ENCODE data around the gene RGS9BP. TPM values are rescaled to one million over a fixed set of nuclear protein-coding genes. Genes with fewer than 3 reads are reported as not detected.
A peak's percentile ranks its signal among the peaks of the same experiment; 100 is the strongest.

Gene RGS9BP
- total RNA-seq, 4 donors from 2014 or later = 0.19 to 0.79 (median 0.28) TPM

- peak; percentile 98 for ATAC-seq (ENCODE audit: low FRiP score)
- TF ChIP-seq CTCF (IDR thresholded peaks at IDR 0.05) = no peak
- DNase-seq (ENCODE audit: low spot score) = peak; percentile 93
Measured at GRCh38 chr19:32674931-32675719, 523 bp upstream of the RGS9BP start, which contains the start of gene ANKRD27. TSS of gene ANKRD27 (minus strand) at chr19:32675180. CDS start at chr19:32659015, 16,165 bp downstream.

GRCh38 chr19:32676186-32676894, 692 bp downstream of the RGS9BP start:
- ATAC-seq (ENCODE audit: low FRiP score) = no peak
- no peak for TF ChIP-seq CTCF (IDR thresholded peaks at IDR 0.05)
- no peak for DNase-seq (ENCODE audit: low spot score)

- TF ChIP-seq CTCF (IDR thresholded peaks at IDR 0.05) = no peak
- ATAC-seq (ENCODE audit: low FRiP score) = no peak
- no peak for DNase-seq (ENCODE audit: low spot score)
Measured at GRCh38 chr19:32676895-32677359, 1.3 kb downstream of the RGS9BP start.

- no peak for DNase-seq (ENCODE audit: low spot score)
- ATAC-seq (ENCODE audit: low FRiP score) = no peak
- TF ChIP-seq CTCF (IDR thresholded peaks at IDR 0.05) = no peak
Measured at GRCh38 chr19:32677657-32678056, 2.0 kb downstream of the RGS9BP start.

- no peak for ATAC-seq (ENCODE audit: low FRiP score)
- DNase-seq (ENCODE audit: low spot score) = no peak
- TF ChIP-seq CTCF (IDR thresholded peaks at IDR 0.05) = no peak
Measured at GRCh38 chr19:32680986-32681385, 5.3 kb downstream of the RGS9BP start.

GRCh38 chr19:32682317-32682716, 6.7 kb downstream of the RGS9BP start:
- no peak for TF ChIP-seq CTCF (IDR thresholded peaks at IDR 0.05)
- DNase-seq (ENCODE audit: low spot score) (no peak), ATAC-seq (ENCODE audit: low FRiP score) (no peak)
